HG03103 (cell line): Measurements from ENCODE around the gene ZDHHC5.
A peak's percentile ranks its signal among the peaks of the same experiment; 100 is the strongest.
"Not testable (repeated sequence)": the region's sequence is repeated elsewhere in the genome, so short reads cannot be mapped to it uniquely, and the experiment has no call there.

Source experiments
- ATAC-seq: cut with Tn5 transposase; IDR thresholded peaks from one replicate; pipeline ENCODE4 v1.9.1; 2021; ENCODE audit warnings: low read depth; ENCODE audit not compliant: unreplicated experiment

Gene ZDHHC5

DNA sequence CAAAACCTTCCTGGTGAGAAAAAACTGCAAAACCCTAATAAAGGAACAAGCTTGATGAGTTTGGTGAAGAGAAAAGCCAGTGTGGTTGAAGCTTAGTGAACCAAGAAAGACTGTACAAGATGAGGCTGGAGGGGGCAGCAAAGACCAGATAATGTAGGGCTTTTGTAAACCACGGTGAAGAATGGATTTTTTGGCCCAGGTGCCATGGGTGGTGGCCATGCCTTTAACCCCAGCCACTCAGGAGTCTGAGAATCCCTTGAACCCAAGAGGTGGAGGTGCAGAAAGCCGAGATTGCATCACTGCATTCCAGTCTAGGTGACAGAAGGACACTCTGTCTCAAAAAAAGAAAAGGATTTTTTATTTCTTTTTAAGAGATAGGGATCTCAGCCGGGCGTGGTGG, 5.0 kb upstream of the ZDHHC5 start:
- no peak for ATAC-seq

DNA sequence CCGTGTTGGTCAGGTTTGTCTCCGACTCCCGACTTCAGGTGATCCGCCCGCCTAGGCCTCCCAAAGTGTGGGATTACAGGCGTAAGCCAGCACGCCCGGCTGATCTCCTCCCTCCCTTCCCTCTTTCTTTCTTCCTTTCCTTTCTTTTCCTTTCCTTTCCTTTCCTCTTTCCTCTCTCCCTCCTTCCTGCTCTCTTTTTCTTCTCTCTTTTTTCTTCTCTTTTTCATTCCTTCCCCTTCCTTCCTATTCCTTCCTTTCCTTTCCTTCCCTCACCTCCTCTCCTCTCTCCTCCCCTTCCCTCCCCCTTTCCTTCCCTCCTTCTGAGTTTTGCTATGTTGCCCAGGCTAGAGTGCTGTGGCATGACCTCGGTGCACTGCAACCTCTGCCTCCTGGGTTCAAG, 3.9 kb upstream of the ZDHHC5 start:
- no peak for ATAC-seq

DNA sequence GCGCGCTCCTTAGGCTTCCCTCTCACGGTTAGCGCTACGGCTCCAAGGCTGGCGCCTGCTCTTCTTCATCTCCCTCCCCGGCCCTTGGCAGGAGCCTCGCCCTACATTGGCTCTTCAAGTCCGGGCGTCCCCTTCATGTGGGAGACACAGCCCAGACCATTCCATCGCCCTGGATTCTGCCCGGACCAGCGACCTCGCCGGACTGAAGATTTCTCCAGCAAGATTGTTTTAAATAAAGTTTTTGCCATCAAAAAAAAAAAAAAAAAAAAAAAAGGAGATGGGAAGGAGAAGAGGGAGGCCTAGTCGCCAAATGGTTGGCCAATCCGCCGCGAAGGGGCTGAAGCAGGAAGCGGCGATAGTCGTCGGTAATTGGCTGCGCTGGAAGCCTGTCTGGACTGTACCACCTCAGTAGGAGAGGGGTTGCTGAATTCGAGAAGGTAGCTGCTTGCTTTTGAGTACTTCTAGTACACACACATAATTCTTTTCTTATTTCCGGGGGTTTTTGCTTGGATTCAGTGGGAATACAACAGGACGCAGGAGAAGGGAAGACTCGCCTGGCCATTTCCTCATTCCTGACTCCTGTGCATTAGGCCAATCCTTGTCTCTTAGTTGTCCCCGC, 688 bp upstream of the ZDHHC5 start:
- ATAC-seq = peak; percentile 44

DNA sequence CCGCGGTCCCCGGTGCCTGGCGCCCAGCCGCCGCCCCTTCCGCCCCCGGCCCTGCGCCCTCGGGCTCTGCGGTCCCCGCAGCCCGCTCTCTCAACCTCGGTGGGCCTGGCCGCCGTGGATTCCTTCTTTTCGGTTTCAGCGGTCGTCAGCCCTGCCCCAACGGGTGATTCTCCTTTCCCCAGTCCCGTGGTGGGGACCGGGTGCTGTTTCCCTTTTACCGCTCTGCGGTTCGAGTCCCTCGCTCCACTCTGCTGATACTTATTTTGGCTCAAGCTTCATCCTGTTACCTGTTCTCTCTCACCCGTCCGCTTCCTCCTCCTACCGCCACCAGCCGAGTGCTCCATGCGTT, 494 bp downstream of the ZDHHC5 start:
- peak; percentile 3 for ATAC-seq

DNA sequence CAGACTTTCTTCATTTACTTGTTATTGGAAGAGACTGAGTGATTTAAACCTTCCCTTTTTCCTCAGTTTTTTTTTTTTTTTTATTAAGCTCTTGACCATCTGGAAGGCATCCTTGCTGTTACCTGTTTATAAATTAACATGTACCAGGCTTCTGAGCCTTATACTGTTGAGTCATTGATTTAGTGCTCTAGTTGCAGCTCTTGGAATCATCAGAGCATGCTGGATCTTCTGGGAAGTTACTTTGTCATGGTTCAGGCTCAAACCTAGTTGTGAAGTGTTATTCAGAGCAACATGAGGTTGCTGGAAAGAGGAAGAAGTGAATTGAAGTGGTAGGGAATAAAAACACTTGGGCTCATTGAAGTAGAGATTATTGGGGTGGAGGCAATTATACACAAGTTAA, 6.3 kb downstream of the ZDHHC5 start:
- ATAC-seq = no peak

DNA sequence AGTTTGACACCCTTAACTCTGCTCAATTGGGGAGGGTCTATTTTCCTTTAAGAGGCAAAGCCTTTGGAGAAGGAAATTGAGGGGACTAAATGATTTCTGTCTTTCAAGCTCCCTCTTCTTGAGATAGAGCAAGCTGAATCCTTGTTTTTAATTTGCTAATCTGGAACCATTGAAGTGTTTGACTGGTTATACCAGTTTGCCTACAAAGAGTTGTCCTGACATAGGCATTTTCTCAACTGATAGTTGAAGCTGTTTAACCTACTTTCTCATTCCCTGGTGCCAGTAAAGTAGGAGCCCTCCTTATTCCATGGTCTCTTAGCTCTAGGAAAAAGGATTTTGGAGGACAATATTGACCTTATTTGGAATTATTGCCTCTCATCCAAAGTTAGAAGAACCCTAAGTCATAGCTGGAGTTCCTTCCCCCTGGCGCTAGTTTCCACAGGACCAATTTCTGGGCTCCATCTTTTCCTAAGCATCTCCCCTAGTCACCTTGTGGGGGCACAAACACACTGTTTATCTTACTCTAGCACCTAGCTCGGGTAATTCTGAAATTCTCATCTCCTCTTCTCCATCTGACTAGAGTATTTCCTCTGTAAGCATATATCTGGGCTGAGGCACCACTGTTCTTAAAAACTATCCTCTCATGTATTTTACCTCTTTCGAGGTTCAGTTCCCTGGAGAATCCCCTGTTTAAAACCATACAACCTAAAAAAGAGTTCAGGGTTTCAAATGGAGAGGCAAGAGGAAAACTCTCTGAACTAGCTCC, 7.4 kb downstream of the ZDHHC5 start:
- ATAC-seq = no peak

DNA sequence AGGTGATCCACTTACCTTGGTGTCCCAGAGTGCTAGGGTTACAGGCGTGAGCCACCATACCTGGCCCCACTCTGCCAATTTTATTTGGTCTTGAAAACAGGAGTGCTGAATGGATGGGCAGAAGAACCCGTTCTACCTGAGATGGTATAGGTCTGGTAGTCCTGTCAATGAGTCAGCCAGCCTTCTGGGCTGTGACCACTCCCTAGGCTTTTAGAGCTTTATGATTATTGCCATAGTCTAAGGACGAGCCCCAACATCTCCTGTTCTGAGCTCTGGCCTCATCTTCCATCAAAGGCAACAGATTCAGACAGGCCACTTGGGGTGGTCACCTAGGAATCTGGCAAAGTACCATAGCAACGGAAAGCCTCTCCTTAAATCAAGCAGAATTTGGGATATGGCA, 11.5 kb downstream of the ZDHHC5 start:
- no peak for ATAC-seq

DNA sequence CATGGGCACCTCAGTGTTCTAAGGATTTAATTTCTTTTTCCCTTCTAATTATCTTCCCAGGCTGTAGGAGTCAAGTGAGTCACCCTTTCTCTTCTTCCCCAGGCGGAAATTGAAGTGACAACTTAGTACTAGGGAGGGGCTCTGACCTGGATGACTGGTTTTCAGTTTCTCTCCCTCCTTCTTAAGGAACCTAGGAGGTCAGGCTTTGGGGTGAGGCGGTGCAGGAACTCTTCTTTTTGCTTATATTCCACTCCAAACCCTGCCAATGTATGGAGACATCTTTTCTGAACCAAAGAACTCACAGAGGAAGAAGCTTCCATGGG, 12.6 kb downstream of the ZDHHC5 start:
- no peak for ATAC-seq

DNA sequence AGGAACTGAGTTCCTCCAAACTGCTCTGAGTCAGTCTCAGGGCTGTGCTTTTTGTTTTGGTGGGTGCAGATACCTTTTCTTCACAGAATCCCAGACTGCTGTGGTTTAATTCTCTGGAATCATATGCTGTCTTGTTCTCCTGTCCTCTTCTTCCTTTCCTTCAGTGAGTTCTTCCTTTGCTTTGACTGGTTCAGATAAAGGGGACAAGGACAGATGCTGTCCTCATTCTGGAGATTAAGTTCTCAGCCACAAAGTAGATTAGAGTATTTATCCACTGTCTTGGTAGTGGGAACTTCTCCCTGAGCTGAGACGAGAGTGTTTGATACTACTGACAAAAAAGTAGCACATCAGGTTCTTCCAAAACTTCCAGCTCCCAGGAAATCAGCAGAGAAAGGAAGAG, 13.3 kb downstream of the ZDHHC5 start:
- no peak for ATAC-seq

DNA sequence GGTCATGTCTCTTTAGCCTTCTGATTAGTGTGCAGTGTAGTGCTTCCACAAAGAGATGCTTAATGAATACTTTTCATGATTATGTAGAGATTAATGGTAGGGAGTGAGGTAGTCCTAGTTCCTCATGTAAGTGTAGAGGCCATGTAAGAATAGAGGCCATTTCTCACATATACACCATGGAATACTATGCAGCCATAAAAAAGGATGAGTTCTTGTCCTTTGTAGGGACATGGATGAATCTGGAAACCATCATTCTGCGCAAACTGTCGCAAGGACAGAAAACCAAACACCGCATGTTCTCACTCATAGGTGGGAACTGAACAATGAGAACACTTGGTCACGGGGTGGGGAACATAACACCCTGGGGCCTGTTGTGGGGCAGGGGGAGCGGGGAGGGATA, 22.6 kb downstream of the ZDHHC5 start:
- ATAC-seq = not testable (repeated sequence)

DNA sequence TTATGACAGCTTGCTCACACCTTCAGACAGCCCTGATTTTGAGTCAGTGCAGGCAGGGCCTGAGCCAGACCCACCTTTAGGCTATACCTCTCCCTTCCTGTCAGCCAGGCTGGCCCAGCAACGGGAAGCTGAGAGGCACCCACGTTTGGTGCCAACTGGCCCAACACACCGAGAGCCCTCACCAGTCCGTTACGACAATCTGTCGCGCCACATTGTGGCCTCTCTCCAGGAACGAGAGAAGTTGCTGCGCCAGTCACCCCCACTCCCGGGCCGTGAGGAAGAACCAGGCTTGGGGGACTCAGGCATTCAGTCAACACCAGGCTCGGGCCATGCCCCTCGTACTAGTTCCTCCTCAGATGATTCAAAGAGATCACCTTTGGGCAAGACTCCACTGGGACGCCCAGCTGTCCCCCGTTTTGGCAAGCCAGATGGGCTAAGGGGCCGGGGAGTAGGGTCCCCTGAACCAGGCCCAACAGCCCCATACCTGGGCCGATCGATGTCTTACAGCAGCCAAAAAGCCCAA, 31.0 kb downstream of the ZDHHC5 start:
- no peak for ATAC-seq

DNA sequence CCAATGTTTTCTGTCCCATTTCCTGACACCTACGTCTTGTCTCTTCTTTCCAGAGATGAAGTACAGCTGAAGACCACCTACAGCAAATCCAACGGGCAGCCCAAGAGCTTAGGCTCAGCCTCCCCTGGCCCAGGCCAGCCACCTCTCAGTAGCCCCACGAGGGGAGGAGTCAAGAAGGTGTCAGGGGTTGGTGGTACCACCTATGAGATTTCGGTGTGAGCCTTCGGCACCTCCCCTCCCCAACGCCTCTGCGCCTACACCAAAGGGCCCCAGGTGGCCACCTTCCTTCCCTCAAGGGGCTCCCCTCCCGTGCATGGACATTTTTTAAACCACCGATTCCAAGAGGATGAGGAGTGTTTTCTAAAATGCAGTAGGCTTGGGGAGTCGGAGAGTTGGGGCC, 31.9 kb downstream of the ZDHHC5 start:
- no peak for ATAC-seq

DNA sequence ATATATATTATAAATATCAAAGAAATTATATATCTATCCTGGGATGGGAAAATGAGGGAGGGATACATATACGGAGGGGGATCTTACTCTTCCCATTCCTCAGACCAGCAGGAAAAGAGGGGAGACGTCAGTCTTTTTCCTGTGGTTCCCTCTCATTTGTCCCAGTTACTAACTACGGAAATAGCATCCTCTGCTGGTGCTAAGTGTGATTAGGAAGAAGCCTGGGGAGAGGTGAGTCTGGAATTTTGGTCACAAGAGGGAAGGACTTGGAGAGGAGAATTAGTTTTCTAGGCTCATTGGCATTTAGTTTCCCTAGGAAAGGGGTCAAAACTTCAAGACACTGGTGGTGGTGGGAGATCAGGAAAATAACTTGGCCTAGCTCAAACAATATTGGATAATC, 32.5 kb downstream of the ZDHHC5 start:
- no peak for ATAC-seq

DNA sequence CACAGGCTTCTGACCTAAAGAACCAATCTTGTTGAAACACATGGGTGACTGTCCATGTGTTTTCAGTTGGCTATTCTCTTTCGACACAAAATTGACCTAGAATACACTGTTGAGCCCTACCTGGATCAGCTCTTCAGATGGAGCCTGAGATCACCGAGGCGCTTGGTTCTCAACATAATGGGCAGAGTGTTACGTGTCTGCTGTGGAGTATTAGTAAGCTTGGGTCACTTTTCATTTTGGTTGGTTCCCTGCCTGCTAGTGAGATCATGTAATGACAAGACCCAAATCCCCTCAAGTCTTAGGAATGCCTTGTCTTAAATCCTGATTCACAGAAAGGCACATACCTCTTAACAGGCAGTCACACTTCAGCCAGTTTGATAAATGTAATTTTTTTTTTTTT, 35.4 kb downstream of the ZDHHC5 start:
- no peak for ATAC-seq

DNA sequence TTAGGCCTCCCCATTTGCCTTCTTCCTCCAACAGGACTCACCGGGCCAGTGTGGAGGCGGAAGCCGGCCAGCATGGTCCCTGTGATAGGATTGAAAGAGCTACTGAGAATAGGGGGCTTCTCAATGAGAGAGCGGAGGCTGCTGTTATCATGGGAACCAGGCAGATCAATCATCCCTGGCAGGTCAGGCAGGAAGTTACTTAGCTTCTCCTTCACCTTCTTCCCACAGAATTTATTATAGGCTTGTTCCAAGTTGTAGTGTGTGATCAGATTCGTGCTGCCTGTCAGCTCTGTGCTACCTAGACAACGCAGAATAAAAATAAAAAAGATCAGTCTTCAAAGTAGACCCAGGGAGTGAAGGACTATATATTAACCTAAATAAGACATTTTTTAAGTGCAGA, 37.0 kb downstream of the ZDHHC5 start:
- ATAC-seq = no peak

DNA sequence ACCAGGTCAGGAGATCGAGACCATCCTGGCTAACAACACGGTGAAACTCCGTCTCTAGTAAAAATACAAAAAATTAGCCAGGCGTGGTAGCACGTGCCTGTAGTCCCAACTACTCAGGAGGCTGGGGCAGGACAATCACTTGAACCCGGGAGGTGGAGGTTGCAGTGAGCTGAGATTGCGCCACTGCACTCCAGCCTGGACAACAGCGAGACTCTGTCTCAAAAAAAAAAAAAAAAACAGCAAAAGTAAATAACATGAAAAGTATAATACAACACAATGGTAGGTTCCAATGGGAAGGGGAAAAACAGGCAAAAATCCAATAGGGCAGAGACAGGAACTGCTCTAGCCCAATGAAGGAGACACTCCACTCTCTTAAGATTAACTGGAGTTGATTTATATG, 37.5 kb downstream of the ZDHHC5 start:
- not testable (repeated sequence) for ATAC-seq

DNA sequence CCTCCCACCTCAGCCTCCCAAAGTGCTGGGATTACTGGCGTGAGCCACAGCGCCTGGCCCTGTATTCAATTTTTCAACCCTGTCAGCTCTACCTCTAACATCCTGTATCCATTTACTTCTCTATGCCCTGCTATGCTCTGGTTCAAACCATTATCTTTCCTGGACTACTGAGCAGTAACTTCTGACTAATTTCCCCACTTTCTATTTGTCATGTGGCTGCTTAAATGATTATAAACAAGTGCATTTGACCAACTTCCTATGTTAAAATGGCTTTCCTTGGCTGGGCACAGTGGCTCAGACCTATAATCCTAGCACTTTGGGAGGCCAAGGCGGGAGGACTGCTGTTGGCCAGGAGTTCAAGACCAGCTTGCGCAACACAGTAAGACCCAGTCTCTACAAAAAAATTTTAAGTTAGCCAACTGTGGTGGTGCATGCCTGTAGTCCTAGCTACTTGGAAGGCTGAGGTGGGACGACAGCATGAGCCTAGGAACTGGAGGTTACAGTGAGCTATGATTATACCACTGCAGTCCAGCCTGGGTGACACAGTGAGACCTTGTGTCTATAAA, 42.0 kb downstream of the ZDHHC5 start:
- no peak for ATAC-seq

DNA sequence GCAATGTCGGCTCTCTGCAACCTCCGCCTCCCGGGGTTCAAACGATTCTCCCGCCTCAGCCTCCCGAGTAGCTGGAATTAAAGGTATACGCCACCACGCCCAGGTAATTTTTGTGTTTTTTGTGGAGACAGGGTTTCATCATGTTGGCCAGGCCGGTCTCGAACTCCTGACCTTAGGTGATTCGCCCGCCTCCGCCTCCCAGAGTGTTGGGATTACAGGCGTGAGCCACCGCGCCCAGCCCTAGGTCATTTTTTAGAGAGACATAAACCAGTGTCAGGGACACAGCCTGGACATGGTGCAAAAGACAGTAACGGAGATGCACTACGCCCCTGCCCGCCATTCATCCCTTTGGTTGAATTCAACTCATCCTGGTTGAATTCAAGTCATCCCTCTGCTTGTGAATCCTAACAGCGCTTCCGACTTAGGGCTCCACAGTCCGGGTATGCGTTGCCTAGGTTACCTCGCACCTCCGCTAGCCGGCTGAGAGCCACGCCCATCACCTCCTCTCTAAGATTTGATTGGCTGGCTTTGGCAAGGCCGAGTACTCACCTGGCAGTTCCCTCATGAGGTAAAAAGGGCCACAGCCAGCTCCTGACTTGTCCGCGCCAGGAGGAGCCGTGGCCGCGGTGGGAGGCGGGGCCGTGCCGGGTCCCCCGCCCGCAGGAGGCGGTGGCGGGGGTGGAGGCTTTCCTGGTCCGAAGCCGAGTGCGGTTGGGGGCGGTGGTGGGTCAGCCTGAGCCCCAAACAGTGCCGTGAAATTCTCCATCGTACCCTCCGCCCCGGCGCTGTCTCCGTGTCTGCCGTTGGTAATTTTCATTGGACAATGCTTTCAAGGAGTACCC, 43.7 kb downstream of the ZDHHC5 start, which contains the start of gene MED19:
Gene MED19, minus strand, starts transcription at position 802 of the 842 bp plus-strand sequence. Its CDS starts 36 bp downstream, at position 766.
- peak; percentile 41 for ATAC-seq

DNA sequence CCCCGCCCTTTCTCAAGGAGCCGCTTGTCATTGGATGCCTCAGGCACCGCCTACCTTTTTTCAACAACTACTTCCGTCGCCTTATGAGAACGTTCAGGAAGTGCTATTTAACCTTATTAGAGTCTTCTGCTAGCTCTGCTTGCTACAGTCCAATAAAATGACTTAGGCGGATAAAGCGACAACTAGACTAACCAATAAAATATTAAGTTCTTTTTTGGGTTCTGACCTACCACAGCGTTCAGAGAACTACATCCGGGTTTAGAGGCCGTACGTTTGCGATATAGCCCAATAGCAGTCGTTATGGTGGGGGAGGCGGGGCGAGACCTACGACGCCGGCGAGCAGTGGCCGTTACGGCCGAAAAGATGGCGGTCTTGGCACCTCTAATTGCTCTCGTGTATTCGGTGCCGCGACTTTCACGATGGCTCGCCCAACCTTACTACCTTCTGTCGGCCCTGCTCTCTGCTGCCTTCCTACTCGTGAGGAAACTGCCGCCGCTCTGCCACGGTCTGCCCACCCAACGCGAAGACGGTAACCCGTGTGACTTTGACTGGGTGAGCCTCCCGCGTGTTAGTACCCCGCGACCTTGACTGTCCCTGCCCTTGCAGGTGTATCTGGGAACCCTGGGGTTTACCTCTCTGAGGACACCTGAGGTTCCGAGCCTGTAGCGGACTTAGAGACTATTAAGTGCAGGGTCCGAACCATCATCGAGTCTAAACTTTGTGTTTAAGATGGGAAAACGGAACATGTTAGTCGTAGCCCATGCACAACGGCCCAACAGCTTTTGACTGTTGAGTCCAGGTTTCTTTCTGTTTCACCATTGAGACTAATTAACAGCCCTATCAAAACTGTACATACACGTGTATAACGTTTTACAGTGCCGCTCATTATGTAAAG, 44.6 kb downstream of the ZDHHC5 start, which contains the start of gene TMX2:
Gene TMX2, plus strand, starts transcription at position 338 of the 895 bp plus-strand sequence. Its CDS starts 26 bp downstream, at position 364.
- ATAC-seq = peak; percentile 93

DNA sequence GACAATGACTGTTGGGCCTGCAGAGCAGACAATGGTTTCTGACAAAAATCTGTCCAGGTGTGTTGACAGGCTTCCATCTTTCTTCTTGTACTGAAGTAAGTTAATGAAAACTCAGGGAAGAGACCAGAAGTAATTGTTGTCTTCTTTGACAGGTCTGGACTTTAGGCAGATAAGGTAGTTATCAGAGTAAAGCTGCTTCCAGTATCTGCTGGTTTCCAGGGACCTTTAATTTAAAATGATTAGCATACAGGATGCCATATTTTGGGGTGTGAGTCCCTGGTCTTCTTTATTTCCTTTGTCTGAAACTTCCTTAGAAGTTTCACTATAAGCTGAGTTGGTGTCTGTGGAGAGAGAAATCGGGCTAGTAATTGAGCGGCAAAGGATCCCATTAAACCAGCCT, 45.9 kb downstream of the ZDHHC5 start:
- ATAC-seq = no peak
